GM10266 (cell line): ENCODE data around the gene MEAF6.

ENCODE experiments used
- DNase-seq: peaks from one replicate; pipeline ENCODE4 v3.0.0; 2012; ENCODE audit errors: extremely low spot score
- CTCF ChIP-seq: IDR thresholded peaks from 2 replicates; pipeline ENCODE4 v1.5.1; 2012; ENCODE audit warnings: mild to moderate bottlenecking, low read depth; ENCODE audit not compliant: control insufficient read depth, insufficient read depth; ENCODE audit errors: missing control alignments

Gene MEAF6

DNA sequence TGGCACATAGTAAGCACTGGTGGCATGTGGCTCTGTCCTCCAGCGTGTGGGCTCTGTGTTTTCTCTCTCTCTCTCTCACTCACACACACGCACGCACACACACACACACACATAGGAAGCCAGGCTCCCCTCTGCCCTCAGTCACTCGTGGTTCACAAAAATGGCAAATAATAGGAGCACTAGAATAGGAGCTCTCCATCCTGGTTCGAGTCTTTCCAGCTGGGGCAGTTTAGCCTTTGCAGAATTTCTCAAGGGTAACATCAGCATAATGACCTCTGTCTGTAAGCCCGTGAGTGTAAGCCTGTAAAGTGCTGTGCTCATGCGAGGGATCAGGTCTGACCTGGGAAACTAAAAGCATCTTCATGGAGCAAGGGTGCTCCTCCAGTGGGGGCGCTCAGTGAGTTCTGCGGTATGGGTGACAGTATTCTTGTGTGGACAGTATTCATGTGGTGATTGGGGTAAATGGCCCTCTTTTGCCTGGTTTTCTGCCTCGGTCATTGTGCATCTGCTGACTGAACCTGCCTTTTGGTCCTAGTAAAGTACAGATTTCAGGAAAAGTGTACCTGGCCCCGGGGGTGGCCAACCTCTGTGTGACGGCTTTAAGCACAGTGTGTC, 41.0 kb downstream of the MEAF6 start:
- TF ChIP-seq CTCF, result no peak
- no peak for DNase-seq

GRCh38 chr1:37472994-37473393, 41.6 kb downstream of the MEAF6 start:
- DNase-seq, result no peak
- no peak for TF ChIP-seq CTCF

DNA sequence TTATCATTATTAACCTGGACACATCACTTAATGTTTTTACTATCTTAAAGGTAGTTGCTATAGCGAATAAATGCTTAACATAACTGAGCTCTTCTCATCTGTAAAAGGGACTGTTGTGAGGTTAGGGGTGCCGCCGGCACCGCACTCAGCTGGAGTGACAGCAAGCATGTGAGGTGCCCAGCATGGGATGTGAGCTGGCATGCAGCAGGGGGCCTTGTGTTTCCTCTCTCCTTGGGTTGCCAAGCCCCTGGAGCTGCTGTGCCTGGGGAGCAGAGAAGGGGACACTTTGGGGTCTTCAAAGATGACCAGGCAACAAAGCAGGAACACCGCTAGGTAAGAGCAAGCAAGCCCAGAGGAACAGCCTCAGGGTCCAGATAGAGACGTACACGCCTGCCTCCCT, 42.3 kb downstream of the MEAF6 start:
- DNase-seq, result no peak
- no peak for TF ChIP-seq CTCF

DNA sequence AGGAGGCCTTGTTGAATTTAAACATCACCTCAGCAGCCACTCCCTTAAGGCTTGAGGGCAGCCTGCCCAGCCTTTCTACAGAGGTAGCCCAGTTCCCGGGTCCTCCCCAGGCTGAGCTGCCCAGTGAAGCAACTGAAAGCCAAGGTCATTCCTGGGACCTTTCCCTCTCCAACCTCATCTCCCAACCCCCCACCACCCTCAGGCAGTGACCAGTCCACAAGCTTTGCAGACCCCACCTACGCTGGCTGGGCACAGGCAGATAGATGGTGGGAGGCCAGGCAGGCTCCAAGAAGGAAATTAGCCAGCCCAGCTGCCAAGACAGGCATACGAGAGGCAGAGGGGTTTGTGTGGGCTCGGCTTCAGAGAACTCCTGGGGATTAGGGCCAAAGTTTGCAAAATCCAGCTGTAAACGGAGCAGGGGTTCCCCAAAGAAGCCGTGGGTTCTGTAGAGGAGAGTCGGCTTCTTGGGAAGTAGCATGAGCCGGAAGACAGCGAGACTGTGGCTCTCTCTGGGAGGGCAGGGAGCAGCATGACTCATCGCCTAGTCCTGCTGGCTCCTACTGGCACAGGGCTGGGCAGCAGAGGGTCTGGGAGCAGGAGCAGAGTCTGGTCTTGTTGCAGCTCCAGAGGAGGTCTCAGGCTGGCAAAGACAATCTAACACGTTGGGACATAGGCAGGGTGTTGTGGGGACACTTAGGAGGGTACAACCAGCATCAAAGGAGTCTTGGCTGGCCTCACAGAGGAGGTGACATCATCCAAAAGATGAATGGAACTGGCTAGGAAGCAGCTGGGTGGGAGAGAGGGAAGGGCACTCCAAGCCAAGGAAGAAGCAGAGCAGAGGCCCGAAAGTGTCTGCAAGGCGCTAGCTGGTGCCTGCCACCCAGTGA, 43.0 kb downstream of the MEAF6 start:
- no peak for TF ChIP-seq CTCF
- no peak for DNase-seq

- TF ChIP-seq CTCF, result no peak
- no peak for DNase-seq
Measured at GRCh38 chr1:37469386-37469785, 45.2 kb downstream of the MEAF6 start.

DNA sequence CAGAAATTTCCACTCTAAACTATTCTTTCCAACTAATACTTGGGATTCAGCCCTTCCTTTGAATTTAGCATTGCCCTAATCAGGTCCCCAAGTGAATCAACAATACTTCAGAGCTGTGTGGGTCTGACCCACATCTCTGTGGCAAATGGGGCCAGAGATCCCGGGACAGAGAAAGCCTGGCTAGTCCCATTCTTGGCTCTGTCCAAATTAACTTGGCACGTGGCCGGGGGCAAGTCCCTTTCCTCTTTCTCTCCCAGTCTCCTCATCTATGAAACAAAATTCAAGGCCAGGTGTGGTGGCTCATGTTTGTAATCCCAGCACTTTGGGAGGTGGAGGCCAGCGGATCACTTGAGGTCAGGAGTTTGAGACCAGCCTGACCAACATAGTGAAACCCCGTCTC, 46.5 kb downstream of the MEAF6 start:
- no peak for DNase-seq
- no peak for TF ChIP-seq CTCF

GRCh38 chr1:37465593-37466517, 48.7 kb downstream of the MEAF6 start:
- DNase-seq, result no peak
- no peak for TF ChIP-seq CTCF
